OCI-LY7 (cell line): Measurements from ENCODE around the gene RPL39. TPM values are rescaled to one million over a fixed set of nuclear protein-coding genes. Genes with fewer than 3 reads are reported as not detected.

ENCODE experiments used
- BruUV-seq: library from RNA; stranded (reverse); fragments of 400-500 nt; replicated peaks from 2 replicates; lab custom pipeline; 2021; lab: Mats Ljungman, UMichigan
- CTCF ChIA-PET: fragments of 300-600 bp; sonication (Branson Sonifier 250); formaldehyde crosslinking; loops from one replicate; lab custom pipeline; 2022; ENCODE audit warnings: antibody characterized with exemption; ENCODE audit not compliant: unreplicated experiment; lab: Charles Lee
- POLR2A ChIA-PET: fragments of 300-600 bp; sonication (Branson Sonifier 250); formaldehyde crosslinking; loops from one replicate; lab custom pipeline; 2022; ENCODE audit warnings: antibody characterized with exemption; lab: Charles Lee
- DNase-seq: peaks from one replicate; pipeline ENCODE4 v3.0.0-alpha.2; 2015; ENCODE audit warnings: low spot score
- H2AFZ ChIP-seq: fragments of 200-600 bp; sonication (generic), shearing (Covaris generic); 2 replicates; pipeline ENCODE4 v1.6.1; 2014; ENCODE audit warnings: mild to moderate bottlenecking, antibody characterized with exemption, low read length, moderate library complexity
- H3K27ac ChIP-seq: fragments of 200-600 bp; sonication (generic); 2 replicates; pipeline ENCODE4 v1.5.1; 2014; ENCODE audit warnings: mixed run types, low read depth, mild to moderate bottlenecking, moderate library complexity, low read length, inconsistent platforms; ENCODE audit not compliant: poor library complexity, severe bottlenecking
- H3K36me3 ChIP-seq: fragments of 200-600 bp; sonication (generic); 2 replicates; pipeline ENCODE4 v1.6.1; 2014; ENCODE audit warnings: mild to moderate bottlenecking, antibody characterized with exemption, low read length, moderate library complexity, mixed read lengths; ENCODE audit not compliant: insufficient read depth
- H3K4me1 ChIP-seq: fragments of 200-600 bp; sonication (generic); 2 replicates; pipeline ENCODE4 v1.5.1; 2014; ENCODE audit warnings: mild to moderate bottlenecking, low read length; ENCODE audit not compliant: insufficient read depth, poor library complexity, severe bottlenecking
- H3K4me2 ChIP-seq: fragments of 200-600 bp; sonication (generic); 2 replicates; pipeline ENCODE4 v1.6.1; 2014; ENCODE audit warnings: mild to moderate bottlenecking, low read length
- H3K4me3 ChIP-seq: fragments of 200-600 bp; sonication (generic); 2 replicates; pipeline ENCODE4 v1.5.1; 2014; ENCODE audit warnings: mild to moderate bottlenecking, low read depth, low read length; ENCODE audit not compliant: poor library complexity, severe bottlenecking
- H3K79me2 ChIP-seq: fragments of 200-600 bp; sonication (generic); 2 replicates; pipeline ENCODE4 v1.6.1; 2016; ENCODE audit warnings: low read depth, mild to moderate bottlenecking, low read length, moderate library complexity, mixed read lengths; ENCODE audit not compliant: insufficient read depth
- H3K9me2 ChIP-seq: fragments of 200-600 bp; sonication (generic); 2 replicates; pipeline ENCODE4 v1.6.1; 2016; ENCODE audit warnings: mild to moderate bottlenecking, low read length, mixed read lengths; ENCODE audit not compliant: insufficient read depth
- H3K9me3 ChIP-seq: fragments of 200-600 bp; sonication (generic); 2 replicates; pipeline ENCODE4 v1.6.1; 2014; ENCODE audit warnings: mild to moderate bottlenecking, mixed run types, low read length, mixed read lengths
- H4K20me1 ChIP-seq: fragments of 200-600 bp; sonication (generic); 2 replicates; pipeline ENCODE4 v1.6.1; 2014; ENCODE audit warnings: mild to moderate bottlenecking, antibody characterized with exemption, low read length, moderate library complexity, mixed read lengths; ENCODE audit not compliant: insufficient read depth
- CTCF ChIP-seq: fragments of 200-600 bp; sonication (generic); conservative IDR thresholded peaks from 2 replicates; pipeline ENCODE4 v1.5.1; 2014; ENCODE audit warnings: mild to moderate bottlenecking, antibody characterized with exemption, low read length, moderate library complexity, mixed read lengths
- EZH2phosphoT487 ChIP-seq: fragments of 200-600 bp; sonication (generic); IDR thresholded peaks from 2 replicates; pipeline ENCODE4 v1.6.1; 2018; ENCODE audit warnings: low read depth, borderline replicate concordance, mild to moderate bottlenecking, mixed run types, antibody characterized with exemption, low read length, moderate library complexity, mixed read lengths
- intact Hi-C: fragments of 100-400 bp; cut with micrococcal nuclease; formaldehyde crosslinking; loops from one replicate; pipeline ENCODE4 v1.10.0; 2022; ENCODE audit not compliant: unreplicated experiment
- total RNA-seq, 2 experiments: library from RNA; depleted of rRNA in 1 of 2; stranded (reverse); fragments of >200 nt in 1 of 2; shearing (Covaris generic) in 1 of 2; gene quantifications; 2 replicates each; pipeline ENCODE4 v1.2.3, GENCODE V29; 2014 to 2022

RPL39 gene
- total RNA-seq, 2 experiments from 2014 or later, result 2,070 to 2,118 TPM

- Histone ChIP-seq H3K9me2 (no peaks in the 10 kb centered on the region), H3K79me2 (no peaks in the 10 kb centered on the region), H3K4me2 (no peak overlapping the region), H3K9me3 (no peaks in the 10 kb centered on the region), H2AFZ (no peak overlapping the region), H4K20me1 (no peaks in the 10 kb centered on the region), H3K4me1 (peaks cover 8% of the 10 kb centered on the region), H3K36me3 (no peaks in the 10 kb centered on the region), H3K27ac (no peak overlapping the region), H3K4me3 (no peak overlapping the region)
- intact Hi-C loops, result no loop called here
- CTCF ChIA-PET, result no interaction called here
- BruUV-seq, result no TSS peak
- DNase-seq, result no peak
- no peak for TF ChIP-seq CTCF
- TF ChIP-seq EZH2phosphoT487, result no peak
- POLR2A ChIA-PET, result interaction anchor here (1.6 kb wide), 1 partner anchor 10 kb away, joined by 3 read pairs; no protein-coding TSS in a partner anchor
Measured at GRCh38 chrX:119817130-119817690, 25.8 kb upstream of the RPL39 start.

GRCh38 chrX:119816300-119816699 is 24.9 kb upstream of the RPL39 start:
- ChIA-PET CTCF (no interaction called here), POLR2A (interaction anchor here (1.6 kb wide), 1 partner anchor 9 kb away, joined by 3 read pairs; no protein-coding TSS in a partner anchor)
- H3K79me2 ChIP-seq, result no peaks in the 10 kb centered on the region

More at GRCh38 chrX:119816300-119816699, 24.9 kb upstream of the RPL39 start:
- no peak for TF ChIP-seq CTCF
- TF ChIP-seq EZH2phosphoT487, result no peak
- no peak overlapping the region for H3K4me2 ChIP-seq
- intact Hi-C loops, result no loop called here
- H3K4me1 ChIP-seq, result peaks cover under 1% of the 10 kb centered on the region
- H3K9me2 ChIP-seq, result no peaks in the 10 kb centered on the region
- no peaks in the 10 kb centered on the region for H3K9me3 ChIP-seq
- H3K4me3 ChIP-seq, result no peak overlapping the region
- H3K27ac ChIP-seq, result no peak overlapping the region
- no TSS peak for BruUV-seq
- no peak for DNase-seq
- no peaks in the 10 kb centered on the region for H4K20me1 ChIP-seq
- H2AFZ ChIP-seq, result no peak overlapping the region
- H3K36me3 ChIP-seq, result no peaks in the 10 kb centered on the region
